ENCODE results near the gene DNAJC3.
"Not testable (repeated sequence)": the region's sequence is repeated elsewhere in the genome, so short reads cannot be mapped to it uniquely, and the experiment has no call there.

The DNAJC3 gene

GRCh38 chr13:95676105-95676761 lies 706 bp upstream of the DNAJC3 start:
- DNase-seq, result peak; percentile 51 to 74

GRCh38 chr13:95677564-95678266 lies 776 bp downstream of the DNAJC3 start:
- peak in 1 of 2 experiments; percentile 55 for DNase-seq

- DNase-seq, result no peak
These were observed 2.0 kb downstream of the DNAJC3 start for GRCh38 chr13:95678967-95679366.

- DNase-seq, result peak in 1 of 2 experiments; percentile 36
These were observed 2.8 kb downstream of the DNAJC3 start for GRCh38 chr13:95679722-95680121.

- DNase-seq, result no peak
These were observed 7.5 kb downstream of the DNAJC3 start for GRCh38 chr13:95684418-95684817.

GRCh38 chr13:95684960-95685359 lies 8.0 kb downstream of the DNAJC3 start:
- not testable (repeated sequence) for DNase-seq

- DNase-seq, result no peak
These were observed 12.6 kb downstream of the DNAJC3 start for GRCh38 chr13:95689582-95689926.

- not testable (repeated sequence) for DNase-seq
These were observed 14.0 kb downstream of the DNAJC3 start for GRCh38 chr13:95690986-95691385.

- DNase-seq, result no peak
These were observed 20.2 kb downstream of the DNAJC3 start for GRCh38 chr13:95697052-95697680.

- DNase-seq, result peak; percentile 12 to 17
These were observed 21.3 kb downstream of the DNAJC3 start for GRCh38 chr13:95698047-95698749.

GRCh38 chr13:95703576-95703975 lies 26.6 kb downstream of the DNAJC3 start:
- no peak for DNase-seq

GRCh38 chr13:95704510-95704909 lies 27.6 kb downstream of the DNAJC3 start:
- DNase-seq, result peak in 1 of 2 experiments; percentile 8

- DNase-seq, result no peak
These were observed 29.4 kb downstream of the DNAJC3 start for GRCh38 chr13:95706356-95706755.

GRCh38 chr13:95707035-95707434 lies 30.1 kb downstream of the DNAJC3 start:
- no peak for DNase-seq

GRCh38 chr13:95707442-95708390 lies 30.8 kb downstream of the DNAJC3 start:
- peak; percentile 64 to 83 for DNase-seq

GRCh38 chr13:95708391-95708774 lies 31.4 kb downstream of the DNAJC3 start:
- DNase-seq, result peak in 1 of 2 experiments; percentile 21

- peak in 1 of 2 experiments; percentile 26 for DNase-seq
These were observed 32.0 kb downstream of the DNAJC3 start for GRCh38 chr13:95708811-95709500.

- DNase-seq, result no peak
These were observed 33.4 kb downstream of the DNAJC3 start for GRCh38 chr13:95710313-95710712.

GRCh38 chr13:95712846-95713245 lies 35.9 kb downstream of the DNAJC3 start:
- DNase-seq, result not testable (repeated sequence)

GRCh38 chr13:95713651-95714050 lies 36.7 kb downstream of the DNAJC3 start:
- no peak for DNase-seq

GRCh38 chr13:95714142-95714832 lies 37.3 kb downstream of the DNAJC3 start:
- no peak for DNase-seq

Data from Kasumi-1 (cell line).